ENCODE results near the gene GNAI3.
A peak's percentile ranks its signal among the peaks of the same experiment; 100 is the strongest.

The GNAI3 gene

GRCh38 chr1:109616391-109616790 lies 68.0 kb downstream of the GNAI3 start:
- Histone ChIP-seq H3K4me3 (ENCODE audit: low read length) (no peak overlapping the region), H3K9me3 (ENCODE audit: control insufficient read depth, insufficient read depth, low read length) (no peaks in the 10 kb centered on the region), H3K36me3 (ENCODE audit: control insufficient read depth, insufficient read depth, low read length) (no peaks in the 10 kb centered on the region), H3K27me3 (ENCODE audit: control insufficient read depth, insufficient read depth, low read length) (no peaks in the 10 kb centered on the region), H3K27ac (ENCODE audit: low read length) (no peak overlapping the region), H3K4me1 (ENCODE audit: control insufficient read depth, insufficient read depth, low read length) (peaks cover 1% of the 10 kb centered on the region; the same call in 1 of the 2 replicates)
- no CpG with 5 or more reads among the region's 3 CpGs for WGBS (ENCODE audit: insufficient coverage, insufficient read length)
- no peak for DNase-seq (ENCODE audit: low read depth, low spot score)

DNA sequence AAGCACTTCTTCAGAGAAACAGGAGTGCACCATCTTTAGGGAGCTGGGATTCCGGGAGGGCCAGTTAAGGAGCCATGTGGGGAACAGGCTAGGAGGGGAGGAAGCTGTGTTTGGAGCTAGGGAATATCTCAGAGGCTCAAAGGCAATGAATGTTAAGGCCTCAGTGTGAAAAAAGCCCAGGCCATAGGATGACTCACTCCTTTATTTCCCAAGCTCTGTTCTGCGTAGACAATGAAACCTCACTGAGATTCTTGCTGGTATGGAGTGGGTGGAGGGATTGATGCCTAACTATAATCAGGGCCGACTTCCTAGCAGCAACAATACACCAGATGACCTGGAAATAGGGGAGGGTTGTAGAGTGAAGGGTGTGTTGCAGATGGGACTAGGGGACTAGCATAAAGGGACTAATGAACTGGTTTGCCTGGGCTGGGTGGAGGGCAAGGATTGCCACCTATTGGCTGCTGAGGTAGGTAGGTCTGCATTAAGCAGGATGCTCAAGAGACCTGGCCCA lies 68.9 kb downstream of the GNAI3 start:
- H3K4me1 ChIP-seq (ENCODE audit: control insufficient read depth, insufficient read depth, low read length) = peaks cover 2% of the 10 kb centered on the region; the same call in 1 of the 2 replicates
- H3K9me3 ChIP-seq (ENCODE audit: control insufficient read depth, insufficient read depth, low read length) = no peaks in the 10 kb centered on the region
- no CpG with 5 or more reads among the region's 3 CpGs for WGBS (ENCODE audit: insufficient coverage, insufficient read length)
- no peak overlapping the region for H3K4me3 ChIP-seq (ENCODE audit: low read length)
- no peaks in the 10 kb centered on the region for H3K27me3 ChIP-seq (ENCODE audit: control insufficient read depth, insufficient read depth, low read length)
- no peak overlapping the region for H3K27ac ChIP-seq (ENCODE audit: low read length)
- no peak for DNase-seq (ENCODE audit: low read depth, low spot score)
- no peaks in the 10 kb centered on the region for H3K36me3 ChIP-seq (ENCODE audit: control insufficient read depth, insufficient read depth, low read length)

- H3K4me1 ChIP-seq (ENCODE audit: control insufficient read depth, insufficient read depth, low read length) = peaks cover 2% of the 10 kb centered on the region; the same call in 1 of the 2 replicates
Observed at GRCh38 chr1:109618661-109619575, 70.5 kb downstream of the GNAI3 start.

DNA sequence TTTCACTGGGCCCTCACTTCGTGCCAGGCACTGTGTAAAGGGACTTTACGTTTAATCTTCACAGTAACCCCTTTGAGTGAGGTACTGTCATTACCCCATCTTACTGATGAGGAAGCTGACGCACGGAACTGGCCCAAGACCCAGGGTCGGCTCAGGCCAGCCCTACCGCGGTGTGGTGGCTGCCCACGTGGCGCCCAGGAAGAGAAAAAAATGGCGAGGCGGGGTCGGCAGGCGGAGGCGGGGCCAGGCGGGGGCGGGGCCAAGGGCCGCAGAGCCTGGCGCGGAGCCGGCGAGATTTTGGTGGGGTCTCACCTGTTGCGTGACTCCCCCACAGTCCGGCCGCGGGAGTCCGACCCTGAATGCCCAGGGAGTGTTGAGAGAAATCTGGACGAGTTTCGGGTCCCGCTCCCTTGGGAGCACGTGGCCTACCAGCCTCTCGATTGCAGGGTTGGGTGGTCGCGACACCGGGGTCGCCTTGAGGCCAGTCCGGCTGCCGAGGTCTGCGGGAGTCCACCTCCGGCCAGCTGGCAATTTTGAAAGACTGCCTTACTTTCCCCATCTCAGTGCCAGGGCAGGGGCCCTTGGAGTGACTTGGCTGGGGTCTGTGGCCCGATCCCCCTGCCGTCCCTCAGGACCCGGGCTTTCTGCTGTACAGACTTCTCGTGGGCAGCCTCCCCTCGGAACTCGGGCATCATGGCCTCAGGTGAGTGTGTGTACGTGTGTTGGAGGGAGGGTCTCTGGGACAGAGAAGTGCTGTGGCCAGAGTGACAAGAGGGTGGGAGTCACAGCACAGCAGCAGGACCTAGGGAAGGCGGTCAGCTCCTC lies 71.4 kb downstream of the GNAI3 start, which contains the start of the genes AMPD2 and GNAT2:
TSS of gene AMPD2 (plus strand) at position 262 of the 825 bp plus-strand sequence. CDS start 1,339 bp downstream, outside the sequence.
TSS of gene GNAT2 (minus strand) at position 41 of the 825 bp plus-strand sequence. CDS start 6,746 bp downstream, outside the sequence.
- DNase-seq (ENCODE audit: low read depth, low spot score) = no peak
- WGBS (ENCODE audit: insufficient coverage, insufficient read length) = no CpG with 5 or more reads among the region's 47 CpGs
- Histone ChIP-seq H3K36me3 (ENCODE audit: control insufficient read depth, insufficient read depth, low read length) (no peaks in the 10 kb centered on the region), H3K4me3 (ENCODE audit: low read length) (peak within 1 kb of the TSS; percentile 58), H3K27ac (ENCODE audit: low read length) (no peak within 1 kb of the TSS), H3K27me3 (ENCODE audit: control insufficient read depth, insufficient read depth, low read length) (no peaks in the 10 kb centered on the region), H3K9me3 (ENCODE audit: control insufficient read depth, insufficient read depth, low read length) (no peaks in the 10 kb centered on the region), H3K4me1 (ENCODE audit: control insufficient read depth, insufficient read depth, low read length) (peaks cover 2% of the 10 kb centered on the region; the same call in 1 of the 2 replicates)

More at GRCh38 chr1:109618661-109619575, 70.5 kb downstream of the GNAI3 start:
- H3K36me3 ChIP-seq (ENCODE audit: control insufficient read depth, insufficient read depth, low read length) = no peaks in the 10 kb centered on the region
- H3K9me3 ChIP-seq (ENCODE audit: control insufficient read depth, insufficient read depth, low read length) = no peaks in the 10 kb centered on the region
- no CpG with 5 or more reads among the region's 9 CpGs for WGBS (ENCODE audit: insufficient coverage, insufficient read length)
- peak overlapping the region; percentile 58; the same call in 1 of the 2 replicates for H3K4me3 ChIP-seq (ENCODE audit: low read length)
- DNase-seq (ENCODE audit: low read depth, low spot score) = no peak
- no peak overlapping the region for H3K27ac ChIP-seq (ENCODE audit: low read length)
- no peaks in the 10 kb centered on the region for H3K27me3 ChIP-seq (ENCODE audit: control insufficient read depth, insufficient read depth, low read length)

DNA sequence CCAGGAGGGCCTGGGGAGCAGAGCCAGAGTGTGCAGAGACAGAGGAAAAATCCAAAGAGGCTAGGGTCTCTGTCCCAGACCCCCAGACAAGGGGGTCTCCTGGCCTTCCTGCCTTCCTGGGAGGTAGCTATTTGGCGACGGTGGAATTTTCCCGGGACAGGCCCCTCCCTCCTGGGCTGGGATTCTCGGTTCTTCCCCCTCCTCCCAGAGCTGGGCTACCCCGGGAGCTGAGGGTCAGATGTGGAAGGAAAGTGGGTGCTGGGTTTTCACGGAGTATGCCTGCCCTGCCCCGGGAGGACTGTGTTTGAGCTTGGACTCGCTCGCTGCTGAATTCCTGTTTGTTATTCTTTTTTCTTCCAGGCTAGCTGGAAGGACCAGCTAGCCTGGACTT lies 72.0 kb downstream of the GNAI3 start:
- no peaks in the 10 kb centered on the region for H3K27me3 ChIP-seq (ENCODE audit: control insufficient read depth, insufficient read depth, low read length)
- no peaks in the 10 kb centered on the region for H3K9me3 ChIP-seq (ENCODE audit: control insufficient read depth, insufficient read depth, low read length)
- H3K36me3 ChIP-seq (ENCODE audit: control insufficient read depth, insufficient read depth, low read length) = no peaks in the 10 kb centered on the region
- H3K4me1 ChIP-seq (ENCODE audit: control insufficient read depth, insufficient read depth, low read length) = peaks cover 2% of the 10 kb centered on the region; the same call in 1 of the 2 replicates
- H3K4me3 ChIP-seq (ENCODE audit: low read length) = peak overlapping the region; percentile 58
- H3K27ac ChIP-seq (ENCODE audit: low read length) = no peak overlapping the region
- no CpG with 5 or more reads among the region's 9 CpGs for WGBS (ENCODE audit: insufficient coverage, insufficient read length)
- no peak for DNase-seq (ENCODE audit: low read depth, low spot score)

- no peak for DNase-seq (ENCODE audit: low read depth, low spot score)
- Histone ChIP-seq H3K9me3 (ENCODE audit: control insufficient read depth, insufficient read depth, low read length) (no peaks in the 10 kb centered on the region), H3K27ac (ENCODE audit: low read length) (no peak overlapping the region), H3K36me3 (ENCODE audit: control insufficient read depth, insufficient read depth, low read length) (no peaks in the 10 kb centered on the region), H3K4me3 (ENCODE audit: low read length) (peak overlapping the region; percentile 58; the same call in 1 of the 2 replicates), H3K27me3 (ENCODE audit: control insufficient read depth, insufficient read depth, low read length) (no peaks in the 10 kb centered on the region), H3K4me1 (ENCODE audit: control insufficient read depth, insufficient read depth, low read length) (peaks cover 2% of the 10 kb centered on the region; the same call in 1 of the 2 replicates)
- no CpG with 5 or more reads among the region's 18 CpGs for WGBS (ENCODE audit: insufficient coverage, insufficient read length)
Observed at GRCh38 chr1:109620841-109621286, 72.4 kb downstream of the GNAI3 start.

DNA sequence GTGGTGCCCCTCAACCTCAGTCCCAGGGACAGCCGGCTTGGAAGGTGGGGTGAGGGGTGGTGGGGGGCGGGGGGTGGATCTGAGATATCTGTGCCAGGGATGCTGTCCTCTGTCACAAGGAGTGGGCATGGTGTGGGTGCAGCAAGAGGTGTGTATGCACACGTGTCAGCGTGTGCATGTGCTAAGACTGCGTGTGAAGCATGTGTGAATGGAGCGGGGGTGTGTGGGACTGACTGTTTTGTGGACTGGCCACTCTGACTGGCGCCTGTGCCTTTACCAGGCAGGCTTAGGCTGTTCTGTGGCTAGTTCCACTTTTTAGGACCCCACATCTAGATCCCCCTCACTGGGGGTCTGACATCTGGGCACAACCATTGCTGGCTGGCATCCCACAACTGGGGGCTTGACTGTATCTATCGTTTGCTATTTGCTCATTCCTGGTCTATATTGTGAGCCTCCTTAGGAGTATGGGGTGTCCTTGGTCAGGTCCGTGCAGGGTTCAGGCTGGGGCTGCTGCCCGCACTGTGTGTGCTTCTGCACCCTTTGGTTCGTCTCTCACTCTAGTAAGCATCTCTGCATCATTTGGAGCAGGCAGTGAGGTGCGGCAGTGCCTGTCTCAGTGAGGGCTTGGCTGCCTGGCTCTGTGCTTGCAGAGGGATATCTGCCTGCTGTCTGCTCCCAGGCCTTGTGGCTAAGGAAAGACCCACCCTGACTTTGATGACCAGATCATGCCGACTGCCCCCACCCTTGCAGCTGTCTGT lies 73.1 kb downstream of the GNAI3 start:
- Histone ChIP-seq H3K4me3 (ENCODE audit: low read length) (no peak overlapping the region; the same call in 1 of the 2 replicates), H3K27me3 (ENCODE audit: control insufficient read depth, insufficient read depth, low read length) (no peaks in the 10 kb centered on the region), H3K27ac (ENCODE audit: low read length) (no peak overlapping the region), H3K36me3 (ENCODE audit: control insufficient read depth, insufficient read depth, low read length) (no peaks in the 10 kb centered on the region), H3K9me3 (ENCODE audit: control insufficient read depth, insufficient read depth, low read length) (no peaks in the 10 kb centered on the region), H3K4me1 (ENCODE audit: control insufficient read depth, insufficient read depth, low read length) (peaks cover 2% of the 10 kb centered on the region; the same call in 1 of the 2 replicates)
- WGBS (ENCODE audit: insufficient coverage, insufficient read length) = no CpG with 5 or more reads among the region's 13 CpGs
- DNase-seq (ENCODE audit: low read depth, low spot score) = no peak

GRCh38 chr1:109622137-109622892 lies 73.9 kb downstream of the GNAI3 start:
- no peaks in the 10 kb centered on the region for H3K27me3 ChIP-seq (ENCODE audit: control insufficient read depth, insufficient read depth, low read length)
- H3K4me1 ChIP-seq (ENCODE audit: control insufficient read depth, insufficient read depth, low read length) = peaks cover 2% of the 10 kb centered on the region; the same call in 1 of the 2 replicates
- H3K36me3 ChIP-seq (ENCODE audit: control insufficient read depth, insufficient read depth, low read length) = no peaks in the 10 kb centered on the region
- no peak overlapping the region for H3K27ac ChIP-seq (ENCODE audit: low read length)
- no peaks in the 10 kb centered on the region for H3K9me3 ChIP-seq (ENCODE audit: control insufficient read depth, insufficient read depth, low read length)
- no peak overlapping the region for H3K4me3 ChIP-seq (ENCODE audit: low read length)
- no peak for DNase-seq (ENCODE audit: low read depth, low spot score)
- WGBS (ENCODE audit: insufficient coverage, insufficient read length) = no CpG with 5 or more reads among the region's 11 CpGs

- DNase-seq (ENCODE audit: low read depth, low spot score) = no peak
- WGBS (ENCODE audit: insufficient coverage, insufficient read length) = no CpG with 5 or more reads among the region's 3 CpGs
- H3K36me3 ChIP-seq (ENCODE audit: control insufficient read depth, insufficient read depth, low read length) = peaks cover 4% of the 10 kb centered on the region
- peaks cover 2% of the 10 kb centered on the region; the same call in 1 of the 2 replicates for H3K4me1 ChIP-seq (ENCODE audit: control insufficient read depth, insufficient read depth, low read length)
- H3K27ac ChIP-seq (ENCODE audit: low read length) = no peak overlapping the region
- H3K4me3 ChIP-seq (ENCODE audit: low read length) = no peak overlapping the region
- H3K27me3 ChIP-seq (ENCODE audit: control insufficient read depth, insufficient read depth, low read length) = no peaks in the 10 kb centered on the region
- H3K9me3 ChIP-seq (ENCODE audit: control insufficient read depth, insufficient read depth, low read length) = no peaks in the 10 kb centered on the region
Observed at GRCh38 chr1:109622895-109623294, 74.5 kb downstream of the GNAI3 start.
